ENCODE data around the gene ATP5PD. TPM values are rescaled to one million over a fixed set of nuclear protein-coding genes. Genes with fewer than 3 reads are reported as not detected.

ATP5PD gene
- total RNA-seq (2016; rRNA removed; fragmentation: Illumina TruSeq; extraction: Trizol) = 428 and 565 TPM in 2 replicates
- 145 and 147 TPM in 2 replicates for total RNA-seq (2016; cell fraction: cytosol; rRNA removed; fragmentation: Illumina TruSeq; extraction: Trizol; ENCODE audit: low read depth)
- total RNA-seq (2016; cell fraction: insoluble cytoplasmic fraction; rRNA removed; fragmentation: Illumina TruSeq; extraction: Trizol) = 423 and 597 TPM in 2 replicates
- 127 and 132 TPM in 2 replicates for total RNA-seq (2016; cell fraction: membrane; rRNA removed; fragmentation: Illumina TruSeq; extraction: Trizol)
- total RNA-seq (2016; cell fraction: nucleus; rRNA removed; fragmentation: Illumina TruSeq; extraction: Trizol) = 130 and 138 TPM in 2 replicates
- 151 and 158 TPM in 2 replicates for polyA plus RNA-seq (2011; rRNA removed)
- polyA plus RNA-seq (2011; cell fraction: cytosol; rRNA removed) = 234 and 269 TPM in 2 replicates
- polyA plus RNA-seq (2011; cell fraction: nucleus; rRNA removed) = 56.2 and 75.0 TPM in 2 replicates
- polyA plus RNA-seq (2012) = 326 and 491 TPM in 2 replicates
- polyA plus RNA-seq (2016; cell fraction: cytosol; fragmentation: Illumina TruSeq; extraction: Trizol; ENCODE audit: low read depth) = 154 and 165 TPM in 2 replicates
- polyA plus RNA-seq (2016; cell fraction: insoluble cytoplasmic fraction; fragmentation: Illumina TruSeq; extraction: Trizol; ENCODE audit: low read depth) = 570 and 628 TPM in 2 replicates
- polyA plus RNA-seq (2016; cell fraction: membrane; fragmentation: Illumina TruSeq; extraction: Trizol; ENCODE audit: low read depth) = 119 and 124 TPM in 2 replicates
- polyA plus RNA-seq (2016; cell fraction: nucleus; fragmentation: Illumina TruSeq; extraction: Trizol; ENCODE audit: insufficient read depth, low read depth) = 239 and 245 TPM in 2 replicates
- 144 and 283 TPM in 2 replicates for polyA minus RNA-seq (2011; rRNA and poly(A)+ RNA removed; ENCODE audit: low replicate concordance)
- 85.5 and 89.1 TPM in 2 replicates for polyA minus RNA-seq (2011; cell fraction: cytosol; rRNA and poly(A)+ RNA removed)
- 33.7 and 56.1 TPM in 2 replicates for polyA minus RNA-seq (2011; cell fraction: nucleus; rRNA and poly(A)+ RNA removed)
- percentile 85 among the genes with signal in this experiment for Bru-seq, nascent RNA
- BruChase-seq, experiment 1, labeled RNA remaining after a 6-hour chase = percentile 86 among the genes with signal in this experiment
- percentile 75 among the genes with signal in this experiment for BruChase-seq, experiment 2, labeled RNA remaining after a 2-hour chase
- long read RNA-seq, experiment 1, transcript ATP5PD-201 (6 exons, 603 nt) = major isoform, 195 of 276 reads
- long read RNA-seq, experiment 1, partial matches to known transcripts = 72 of 276 reads
- long read RNA-seq, experiment 1, other reads (novel, unspliced or antisense) = 9 of 276 reads
- long read RNA-seq, experiment 2, transcript ATP5PD-201 (6 exons, 603 nt) = major isoform, 182 of 273 reads
- long read RNA-seq, experiment 2, partial matches to known transcripts = 74 of 273 reads
- long read RNA-seq, experiment 2, other reads (novel, unspliced or antisense) = 17 of 273 reads

DNA sequence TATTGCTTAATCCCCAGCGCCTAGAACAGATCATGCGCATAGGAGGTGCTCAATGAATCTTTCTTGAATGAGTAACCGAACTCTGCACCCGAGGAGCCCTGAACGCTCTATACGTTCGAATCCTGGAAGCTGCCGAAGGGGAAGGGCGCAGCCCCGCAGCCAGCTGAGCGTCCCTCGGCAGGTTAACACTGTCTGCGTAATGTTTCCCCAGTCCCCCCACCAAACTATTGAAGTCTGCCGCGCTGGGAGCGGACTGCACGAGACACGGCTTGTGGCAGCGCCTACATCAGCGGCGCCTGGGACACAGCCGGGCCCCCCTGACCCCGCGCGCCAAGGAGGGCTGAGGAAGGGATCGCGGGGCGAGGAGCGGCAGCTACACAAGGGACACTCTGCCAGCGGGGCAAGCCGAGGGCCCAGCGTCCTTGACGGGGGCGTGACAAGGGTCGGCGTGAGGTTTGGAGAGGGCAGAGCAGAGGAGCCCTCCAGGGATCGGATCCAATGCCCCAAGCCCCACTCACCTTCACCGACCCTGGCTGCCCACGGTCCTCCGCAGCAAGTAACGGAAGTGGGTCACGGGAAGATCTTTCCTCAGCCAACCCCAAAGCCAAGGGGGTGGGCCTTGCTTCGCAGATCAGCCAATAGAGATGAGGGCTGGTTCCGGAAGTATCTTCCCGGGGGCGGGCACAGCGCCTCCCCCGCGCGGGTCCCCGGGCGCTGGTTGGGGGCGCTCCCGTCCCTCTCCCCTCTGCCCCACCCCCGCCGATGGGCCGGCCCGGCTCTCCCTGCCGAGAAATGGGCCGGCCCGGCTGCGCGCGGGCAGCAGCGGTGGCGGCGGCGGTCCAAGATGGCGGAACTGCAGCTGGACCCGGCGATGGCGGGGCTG, at the start of gene ATP5PD, which contains the start of gene KCTD2:
Gene ATP5PD, minus strand, starts transcription at position 563 of the 883 bp plus-strand sequence. CDS start 4,319 bp downstream, outside the sequence.
Gene KCTD2, plus strand, starts transcription at position 819 of the 883 bp plus-strand sequence. Its CDS starts 26 bp downstream, at position 845.
- ChIA-PET POLR2A (interaction anchor here (0.6 to 4.8 kb wide), 16 partner anchors 11 to 409 kb away, joined by 3 to 76 read pairs (median 4); partner anchors contain the start of genes ARMC7, CDR2L, HID1 and MRPL58), CTCF (ENCODE audit: low intra/inter-chr PET ratio, low total read pairs) (no interaction called here)
- Histone ChIP-seq H3K36me3 (replicated peaks in 1 of 2; ENCODE audit: control insufficient read depth in 1 of 2, insufficient read depth in 2 of 2, low read length in 2 of 2) (peaks cover 2 to 20% of the 10 kb centered on the region in 2 experiments), H2AFZ (ENCODE audit: low read length) (no peak within 1 kb of the TSS), H3K4me2 (ENCODE audit: low read depth, low read length) (peak within 1 kb of the TSS; percentile 93), H3K9ac (ENCODE audit: insufficient read depth, low read depth, low read length) (peak within 1 kb of the TSS; percentile 92), H3K4me1 (ENCODE audit: insufficient read depth, low read length) (peaks cover 29% of the 10 kb centered on the region), H3K79me2 (ENCODE audit: insufficient read depth, low read length) (peaks cover 29% of the 10 kb centered on the region), H3K9me3 (ENCODE audit: low read length) (no peaks in the 10 kb centered on the region), H3K27me3 (ENCODE audit: control insufficient read depth in 1 of 2, insufficient read depth in 2 of 2, low read length in 2 of 2) (no peaks in the 10 kb centered on the region; a peak in 1 of 5 replicates), H3K27ac (ENCODE audit: extremely low read length, insufficient read depth, low read length) (peak within 1 kb of the TSS; percentile 92), H4K20me1 (ENCODE audit: insufficient read depth, low read length) (no peaks in the 10 kb centered on the region; the same call in 1 of the 2 replicates), H3K4me3 (replicated peaks in 1 of 3; ENCODE audit: insufficient read depth in 1 of 3, low read depth in 2 of 3, low read length in 3 of 3) (peak within 1 kb of the TSS; percentile 75 to 98 (median 90))
- DNase-seq (ENCODE audit: low spot score) (peak; percentile 97), ATAC-seq (peak; percentile 98), FAIRE-seq (peak; percentile 96)
- intact Hi-C loops (cut with micrococcal nuclease; ENCODE audit: unreplicated experiment) = loop anchor here (1.0 to 5.0 kb wide), 2 partner anchors 11 to 41 kb away; partner anchors contain the start of gene SLC16A5
- in situ Hi-C loops (cut with HindIII; ENCODE audit: extremely low pct_ligation_motif_present, low pct_unique_long_range_greater_than_20kb) = no loop called here
- TSS peak; percentile 78 for BruUV-seq (replicated peaks)
- 2% methylated on average over 38 of the region's 72 CpGs for WGBS (ENCODE audit: low lambda C conversion rate)
- TF ChIP-seq RBAK (CRISPR knock-in tag; IDR thresholded peaks at IDR 0.05) (no peak), ZBTB37 (CRISPR knock-in tag; IDR thresholded peaks at IDR 0.05) (no peak), PAXIP1 (CRISPR knock-in tag; conservative IDR thresholded peaks at IDR 0.05) (peak; percentile 67), MED13 (CRISPR knock-in tag; IDR thresholded peaks at IDR 0.05) (no peak), PAX8 (CRISPR knock-in tag; IDR thresholded peaks at IDR 0.05; ENCODE audit: borderline replicate concordance) (peak; percentile 51; the same call in 1 of the 2 replicates), ZNF30 (CRISPR knock-in tag; IDR thresholded peaks at IDR 0.05) (0 out of 2 replicates have a peak, but pooled peaks have one; percentile 66), ZBTB38 (CRISPR knock-in tag; IDR thresholded peaks at IDR 0.05) (peak; percentile 64), MIXL1 (CRISPR knock-in tag; IDR thresholded peaks at IDR 0.05) (0 out of 2 replicates have a peak, but pooled peaks have one; percentile 34), ZNF124 (CRISPR knock-in tag; IDR thresholded peaks at IDR 0.05) (peak; percentile 83), KLF15 (CRISPR knock-in tag; IDR thresholded peaks at IDR 0.05; ENCODE audit: borderline replicate concordance) (no peak), U2AF1 (optimal IDR thresholded peaks at IDR 0.05; ENCODE audit: low read depth, low read length) (peak; percentile 38), HNRNPLL (IDR thresholded peaks at IDR 0.05; ENCODE audit: low read depth, low read length, poor library complexity, severe bottlenecking) (peak; percentile 85)
